Hepatocyte (in vitro differentiated cells): ENCODE results near the gene FSIP1. TPM values are rescaled to one million over a fixed set of nuclear protein-coding genes. Genes with fewer than 3 reads are reported as not detected.

Experiments used
- DNase-seq: peaks from one replicate; pipeline ENCODE4 v3.0.0-alpha.2; 2016; ENCODE audit warnings: low spot score
- H2AFZ ChIP-seq: fragments of 200-600 bp; sonication (generic); 2 replicates; pipeline ENCODE4 v1.6.0; 2016; ENCODE audit warnings: antibody characterized with exemption, mild to moderate bottlenecking
- H3K27ac ChIP-seq: fragments of 200-600 bp; sonication (generic); 2 replicates; pipeline ENCODE4 v1.5.1; 2016; ENCODE audit warnings: mild to moderate bottlenecking
- H3K27me3 ChIP-seq: fragments of 200-600 bp; sonication (generic); 2 replicates; pipeline ENCODE4 v1.6.1; 2016
- H3K36me3 ChIP-seq: fragments of 200-600 bp; sonication (generic); replicated peaks from 2 replicates; pipeline ENCODE4 v1.5.1; 2016; ENCODE audit warnings: low read depth; ENCODE audit not compliant: insufficient read depth
- H3K4me1 ChIP-seq: fragments of 200-600 bp; sonication (generic); 2 replicates; pipeline ENCODE4 v1.5.1; 2016; ENCODE audit warnings: mild to moderate bottlenecking, moderate library complexity; ENCODE audit not compliant: insufficient read depth
- H3K4me2 ChIP-seq: fragments of 200-600 bp; sonication (generic); 2 replicates; pipeline ENCODE4 v1.6.0; 2016
- H3K4me3 ChIP-seq: fragments of 200-600 bp; sonication (generic); 2 replicates; pipeline ENCODE4 v1.5.1; 2016; ENCODE audit warnings: mild to moderate bottlenecking
- H3K79me2 ChIP-seq: fragments of 200-600 bp; sonication (generic); 2 replicates; pipeline ENCODE4 v1.6.0; 2017; ENCODE audit warnings: mild to moderate bottlenecking
- H3K9me2 ChIP-seq: fragments of 200-600 bp; sonication (generic); replicated peaks from 2 replicates; pipeline ENCODE4 v1.6.0; 2017; ENCODE audit warnings: mild to moderate bottlenecking; ENCODE audit not compliant: insufficient read depth
- H3K9me3 ChIP-seq: fragments of 200-600 bp; sonication (generic); 2 replicates; pipeline ENCODE4 v1.5.1; 2016; ENCODE audit warnings: low read depth, mild to moderate bottlenecking
- H4K20me1 ChIP-seq: fragments of 200-600 bp; sonication (generic); 2 replicates; pipeline ENCODE4 v1.6.0; 2016; ENCODE audit warnings: mild to moderate bottlenecking; ENCODE audit not compliant: insufficient read depth, poor library complexity, severe bottlenecking
- EZH2 ChIP-seq: fragments of 200-600 bp; sonication (generic); IDR thresholded peaks from 2 replicates; pipeline ENCODE4 v1.6.1; 2016; ENCODE audit warnings: antibody characterized with exemption, mild to moderate bottlenecking, borderline replicate concordance
- EZH2phosphoT487 ChIP-seq: fragments of 200-600 bp; sonication (generic); IDR thresholded peaks from one replicate; pipeline ENCODE4 v1.6.1; 2018; ENCODE audit warnings: antibody characterized with exemption, mild to moderate bottlenecking, low read depth, moderate library complexity; ENCODE audit not compliant: unreplicated experiment, severe bottlenecking
- WGBS: methylation state at CpG from one replicate; pipeline ENCODE4 v1.1.6; 2016; ENCODE audit warnings: low lambda C conversion rate; ENCODE audit errors: missing lambda C conversion rate; 5-methylcytosine and 5-hydroxymethylcytosine counted together
- polyA plus RNA-seq: library from polyadenylated mRNA; unstranded; fragments of >200 nt; fragmentation: Nextera tagmentation; extraction: Ambion mirVana; gene quantifications from 2 replicates; pipeline ENCODE4 v1.2.1, GENCODE V29; 2016
- total RNA-seq: library from RNA; depleted of rRNA; stranded (reverse); fragments of >200 nt; gene quantifications from 2 replicates; pipeline ENCODE4 v1.2.3, GENCODE V29; 2014
- TF ChIP-seq, protein P1 (sequence below): fragments of 200-600 bp; sonication (generic); IDR thresholded peaks from 2 replicates; pipeline ENCODE4 v1.5.1; 2016; ENCODE audit warnings: antibody characterized with exemption, mild to moderate bottlenecking; ENCODE audit not compliant: poor library complexity

Gene FSIP1
- total and polyA plus RNA-seq, 2 experiments from 2014 or later = 0.60 to 0.79 TPM

DNA sequence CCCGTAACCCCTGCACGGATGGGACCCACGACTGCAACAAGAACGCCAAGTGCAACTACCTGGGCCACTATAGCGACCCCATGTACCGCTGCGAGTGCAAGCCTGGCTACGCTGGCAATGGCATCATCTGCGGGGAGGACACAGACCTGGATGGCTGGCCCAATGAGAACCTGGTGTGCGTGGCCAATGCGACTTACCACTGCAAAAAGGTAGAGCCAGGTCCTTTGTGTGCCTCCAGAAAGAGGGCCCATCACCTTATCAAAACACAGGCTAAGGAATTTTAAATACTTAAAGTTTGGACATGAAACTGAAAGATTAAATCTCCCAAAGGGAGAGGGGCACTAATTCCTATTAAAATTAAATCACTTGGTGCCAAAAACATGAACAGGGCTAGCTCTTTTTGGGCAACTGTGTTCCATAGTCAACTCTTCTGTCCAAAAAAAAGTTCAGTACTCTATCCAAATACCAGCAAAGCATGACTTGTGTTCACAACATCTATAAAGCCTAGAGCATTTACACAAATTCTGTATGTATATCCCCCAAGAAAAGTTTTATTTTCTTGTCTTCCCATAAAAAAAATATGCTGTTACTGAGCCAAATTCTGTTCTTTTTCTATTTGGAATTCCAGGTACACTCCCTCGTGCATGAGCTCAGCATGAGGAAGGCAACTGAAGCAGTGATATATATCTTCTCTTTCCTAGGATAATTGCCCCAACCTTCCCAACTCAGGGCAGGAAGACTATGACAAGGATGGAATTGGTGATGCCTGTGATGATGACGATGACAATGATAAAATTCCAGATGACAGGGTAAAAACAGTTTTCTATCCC, 192.6 kb downstream of the FSIP1 start:
- Histone ChIP-seq H3K79me2 (peaks cover 6% of the 10 kb centered on the region), H3K4me2 (no peak overlapping the region), H3K4me1 (no peaks in the 10 kb centered on the region), H3K36me3 (no peaks in the 10 kb centered on the region), H4K20me1 (peaks cover 5% of the 10 kb centered on the region), H3K9me3 (no peaks in the 10 kb centered on the region), H3K27ac (no peak overlapping the region), H3K4me3 (no peak overlapping the region), H3K27me3 (no peaks in the 10 kb centered on the region), H2AFZ (no peak overlapping the region), H3K9me2 (no peaks in the 10 kb centered on the region)
- no peak for DNase-seq
- TF ChIP-seq EZH2phosphoT487 = no peak
- TF ChIP-seq EZH2 = no peak
- TF ChIP-seq, protein P1, sequence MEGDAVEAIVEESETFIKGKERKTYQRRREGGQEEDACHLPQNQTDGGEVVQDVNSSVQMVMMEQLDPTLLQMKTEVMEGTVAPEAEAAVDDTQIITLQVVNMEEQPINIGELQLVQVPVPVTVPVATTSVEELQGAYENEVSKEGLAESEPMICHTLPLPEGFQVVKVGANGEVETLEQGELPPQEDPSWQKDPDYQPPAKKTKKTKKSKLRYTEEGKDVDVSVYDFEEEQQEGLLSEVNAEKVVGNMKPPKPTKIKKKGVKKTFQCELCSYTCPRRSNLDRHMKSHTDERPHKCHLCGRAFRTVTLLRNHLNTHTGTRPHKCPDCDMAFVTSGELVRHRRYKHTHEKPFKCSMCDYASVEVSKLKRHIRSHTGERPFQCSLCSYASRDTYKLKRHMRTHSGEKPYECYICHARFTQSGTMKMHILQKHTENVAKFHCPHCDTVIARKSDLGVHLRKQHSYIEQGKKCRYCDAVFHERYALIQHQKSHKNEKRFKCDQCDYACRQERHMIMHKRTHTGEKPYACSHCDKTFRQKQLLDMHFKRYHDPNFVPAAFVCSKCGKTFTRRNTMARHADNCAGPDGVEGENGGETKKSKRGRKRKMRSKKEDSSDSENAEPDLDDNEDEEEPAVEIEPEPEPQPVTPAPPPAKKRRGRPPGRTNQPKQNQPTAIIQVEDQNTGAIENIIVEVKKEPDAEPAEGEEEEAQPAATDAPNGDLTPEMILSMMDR = no peak
- 96% methylated on average over 13 of the region's 13 CpGs for WGBS

DNA sequence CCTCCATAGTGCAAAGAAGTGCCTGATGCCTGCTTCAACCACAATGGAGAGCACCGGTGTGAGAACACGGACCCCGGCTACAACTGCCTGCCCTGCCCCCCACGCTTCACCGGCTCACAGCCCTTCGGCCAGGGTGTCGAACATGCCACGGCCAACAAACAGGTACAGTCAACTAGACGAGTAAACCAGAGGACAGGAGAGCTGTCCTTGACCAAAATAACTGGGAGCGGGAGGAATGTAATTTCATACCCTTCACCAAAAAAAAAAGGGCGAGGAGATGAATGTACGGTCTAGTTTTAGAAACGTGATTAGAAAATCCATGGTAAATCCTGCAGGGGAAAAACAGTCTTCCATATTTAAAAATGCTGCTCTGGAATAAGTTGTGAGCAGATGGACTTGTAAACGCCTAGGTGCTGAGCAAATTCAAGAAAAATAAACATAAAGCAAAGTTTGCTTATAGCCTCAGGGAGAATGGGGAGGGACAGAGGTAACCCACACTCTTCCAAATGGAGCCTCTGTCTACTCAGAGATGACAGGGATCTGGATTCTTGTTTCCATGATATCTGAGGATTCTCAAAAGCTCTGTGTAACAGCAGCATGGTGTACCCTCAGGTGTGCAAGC, 193.3 kb downstream of the FSIP1 start:
- DNase-seq = no peak
- 90% methylated on average over 14 of the region's 14 CpGs for WGBS
- Histone ChIP-seq H4K20me1 (peaks cover 5% of the 10 kb centered on the region), H3K9me3 (no peaks in the 10 kb centered on the region), H3K79me2 (peaks cover 6% of the 10 kb centered on the region), H3K4me3 (no peak overlapping the region), H3K9me2 (no peaks in the 10 kb centered on the region), H2AFZ (no peak overlapping the region), H3K4me2 (no peak overlapping the region), H3K4me1 (no peaks in the 10 kb centered on the region), H3K36me3 (no peaks in the 10 kb centered on the region), H3K27ac (no peak overlapping the region), H3K27me3 (no peaks in the 10 kb centered on the region)
- TF ChIP-seq, protein P1 = no peak
- TF ChIP-seq EZH2 (no peak), EZH2phosphoT487 (no peak)

DNA sequence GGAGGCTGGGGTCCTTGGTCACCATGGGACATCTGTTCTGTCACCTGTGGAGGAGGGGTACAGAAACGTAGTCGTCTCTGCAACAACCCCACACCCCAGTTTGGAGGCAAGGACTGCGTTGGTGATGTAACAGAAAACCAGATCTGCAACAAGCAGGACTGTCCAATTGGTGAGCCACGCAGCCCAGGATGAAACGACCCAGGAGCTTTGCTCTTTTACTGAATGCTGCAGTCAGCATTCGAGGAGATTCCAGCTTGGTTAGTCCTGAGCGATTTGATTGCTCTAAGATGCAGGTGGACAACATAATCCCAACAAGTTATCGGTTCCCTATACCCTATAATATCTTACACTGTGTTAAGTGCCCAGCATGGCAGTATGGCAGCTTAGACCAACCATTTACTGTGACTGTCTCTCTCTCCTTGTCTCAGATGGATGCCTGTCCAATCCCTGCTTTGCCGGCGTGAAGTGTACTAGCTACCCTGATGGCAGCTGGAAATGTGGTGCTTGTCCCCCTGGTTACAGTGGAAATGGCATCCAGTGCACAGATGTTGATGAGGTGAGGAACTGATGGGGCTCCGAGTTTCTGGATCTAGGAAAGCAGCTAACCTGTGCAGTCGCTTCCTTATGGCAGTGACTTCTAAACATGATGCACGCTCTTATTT, 194.0 kb downstream of the FSIP1 start:
- no peak for DNase-seq
- 94% methylated on average over 13 of the region's 13 CpGs for whole genome bisulfite sequencing

More for the DNA sequence above, 194.0 kb downstream of the FSIP1 start:
- H3K27ac ChIP-seq = no peak overlapping the region
- peaks cover 6% of the 10 kb centered on the region for H3K79me2 ChIP-seq
- peaks cover 10% of the 10 kb centered on the region for H4K20me1 ChIP-seq
- H3K4me3 ChIP-seq = no peak overlapping the region
- H3K4me2 ChIP-seq = no peak overlapping the region
- H2AFZ ChIP-seq = no peak overlapping the region
- H3K36me3 ChIP-seq = no peaks in the 10 kb centered on the region
- no peak for TF ChIP-seq EZH2
- TF ChIP-seq, protein P1 = no peak
- no peak for TF ChIP-seq EZH2phosphoT487
- H3K9me2 ChIP-seq = no peaks in the 10 kb centered on the region
- no peaks in the 10 kb centered on the region for H3K27me3 ChIP-seq
- no peaks in the 10 kb centered on the region for H3K9me3 ChIP-seq
- H3K4me1 ChIP-seq = no peaks in the 10 kb centered on the region
